ENCODE data around the gene CFDP1.

- no peak for TF ChIP-seq GATA2 (IDR thresholded peaks at IDR 0.05; ENCODE audit: low read depth, low read length)
- TF ChIP-seq GATA3 (IDR thresholded peaks at IDR 0.05; ENCODE audit: low read depth, low read length), result no peak
Observed at GRCh38 chr16:75482434-75483205, 49.3 kb upstream of the CFDP1 start.
